ENCODE results near the gene TBX10. TPM values are rescaled to one million over a fixed set of nuclear protein-coding genes. Genes with fewer than 3 reads are reported as not detected.

The TBX10 gene
- total RNA-seq, 4 donors from 2014 or later: not detected

DNA sequence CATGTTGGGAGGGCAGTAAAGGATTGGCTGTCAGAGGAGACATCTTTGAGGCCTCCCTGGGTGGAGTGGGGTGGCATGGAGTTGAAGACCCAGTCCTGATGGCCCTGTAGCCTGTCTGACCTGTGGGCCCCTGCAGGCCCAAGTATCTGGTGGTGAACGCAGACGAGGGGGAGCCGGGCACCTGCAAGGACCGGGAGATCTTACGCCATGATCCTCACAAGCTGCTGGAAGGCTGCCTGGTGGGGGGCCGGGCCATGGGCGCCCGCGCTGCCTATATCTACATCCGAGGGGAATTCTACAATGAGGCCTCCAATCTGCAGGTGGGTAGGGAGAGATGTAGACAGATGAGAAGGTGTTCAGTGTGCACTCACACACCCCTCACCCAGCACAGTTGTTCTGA, 30.2 kb downstream of the TBX10 start:
- TF ChIP-seq, protein P1, sequence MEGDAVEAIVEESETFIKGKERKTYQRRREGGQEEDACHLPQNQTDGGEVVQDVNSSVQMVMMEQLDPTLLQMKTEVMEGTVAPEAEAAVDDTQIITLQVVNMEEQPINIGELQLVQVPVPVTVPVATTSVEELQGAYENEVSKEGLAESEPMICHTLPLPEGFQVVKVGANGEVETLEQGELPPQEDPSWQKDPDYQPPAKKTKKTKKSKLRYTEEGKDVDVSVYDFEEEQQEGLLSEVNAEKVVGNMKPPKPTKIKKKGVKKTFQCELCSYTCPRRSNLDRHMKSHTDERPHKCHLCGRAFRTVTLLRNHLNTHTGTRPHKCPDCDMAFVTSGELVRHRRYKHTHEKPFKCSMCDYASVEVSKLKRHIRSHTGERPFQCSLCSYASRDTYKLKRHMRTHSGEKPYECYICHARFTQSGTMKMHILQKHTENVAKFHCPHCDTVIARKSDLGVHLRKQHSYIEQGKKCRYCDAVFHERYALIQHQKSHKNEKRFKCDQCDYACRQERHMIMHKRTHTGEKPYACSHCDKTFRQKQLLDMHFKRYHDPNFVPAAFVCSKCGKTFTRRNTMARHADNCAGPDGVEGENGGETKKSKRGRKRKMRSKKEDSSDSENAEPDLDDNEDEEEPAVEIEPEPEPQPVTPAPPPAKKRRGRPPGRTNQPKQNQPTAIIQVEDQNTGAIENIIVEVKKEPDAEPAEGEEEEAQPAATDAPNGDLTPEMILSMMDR (IDR thresholded peaks at IDR 0.05): no peak
- ATAC-seq (ENCODE audit: low FRiP score) (no peak), DNase-seq (ENCODE audit: low spot score) (no peak)

DNA sequence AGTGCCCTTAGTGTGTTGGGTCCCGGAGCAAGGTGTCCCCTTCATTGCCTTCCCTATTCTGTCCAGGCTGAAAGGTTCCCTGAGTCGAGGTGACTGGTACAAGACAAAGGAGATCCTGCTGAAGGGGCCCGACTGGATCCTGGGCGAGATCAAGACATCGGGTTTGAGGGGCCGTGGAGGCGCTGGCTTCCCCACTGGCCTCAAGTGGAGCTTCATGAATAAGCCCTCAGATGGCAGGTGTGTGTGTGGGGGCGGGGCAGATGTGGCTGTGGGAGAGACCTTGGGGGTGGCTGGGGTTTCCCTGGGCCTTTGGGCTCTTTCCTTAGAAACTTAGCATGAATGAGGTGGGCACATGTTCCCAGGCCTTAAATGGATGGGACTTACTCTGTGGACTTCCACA, 31.1 kb downstream of the TBX10 start:
- DNase-seq (ENCODE audit: low spot score) (no peak), ATAC-seq (ENCODE audit: low FRiP score) (no peak)
- TF ChIP-seq, protein P1 (IDR thresholded peaks at IDR 0.05): no peak

DNA sequence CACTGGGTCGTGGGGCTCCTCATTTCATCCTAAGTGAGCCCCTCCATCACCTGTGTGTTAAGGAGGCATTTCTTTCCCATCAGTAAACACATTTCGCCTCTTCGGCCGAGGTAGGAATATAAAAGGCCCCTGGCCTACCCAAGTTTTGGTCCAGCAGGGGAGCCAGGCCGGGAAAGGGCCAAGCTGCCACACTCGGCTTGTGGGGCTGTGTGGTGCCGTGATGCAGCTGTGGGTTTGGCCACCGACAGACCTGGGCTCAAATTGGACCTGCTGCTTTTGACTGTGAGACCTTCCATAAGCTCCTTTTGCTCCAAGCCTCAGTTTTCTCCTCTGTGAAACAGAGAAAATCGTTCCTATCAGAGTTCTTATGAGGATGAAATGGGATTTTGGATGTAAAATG, 32.1 kb downstream of the TBX10 start:
- ATAC-seq (ENCODE audit: low FRiP score) (no peak), DNase-seq (ENCODE audit: low spot score) (no peak)
- TF ChIP-seq, protein P1 (IDR thresholded peaks at IDR 0.05): no peak

DNA sequence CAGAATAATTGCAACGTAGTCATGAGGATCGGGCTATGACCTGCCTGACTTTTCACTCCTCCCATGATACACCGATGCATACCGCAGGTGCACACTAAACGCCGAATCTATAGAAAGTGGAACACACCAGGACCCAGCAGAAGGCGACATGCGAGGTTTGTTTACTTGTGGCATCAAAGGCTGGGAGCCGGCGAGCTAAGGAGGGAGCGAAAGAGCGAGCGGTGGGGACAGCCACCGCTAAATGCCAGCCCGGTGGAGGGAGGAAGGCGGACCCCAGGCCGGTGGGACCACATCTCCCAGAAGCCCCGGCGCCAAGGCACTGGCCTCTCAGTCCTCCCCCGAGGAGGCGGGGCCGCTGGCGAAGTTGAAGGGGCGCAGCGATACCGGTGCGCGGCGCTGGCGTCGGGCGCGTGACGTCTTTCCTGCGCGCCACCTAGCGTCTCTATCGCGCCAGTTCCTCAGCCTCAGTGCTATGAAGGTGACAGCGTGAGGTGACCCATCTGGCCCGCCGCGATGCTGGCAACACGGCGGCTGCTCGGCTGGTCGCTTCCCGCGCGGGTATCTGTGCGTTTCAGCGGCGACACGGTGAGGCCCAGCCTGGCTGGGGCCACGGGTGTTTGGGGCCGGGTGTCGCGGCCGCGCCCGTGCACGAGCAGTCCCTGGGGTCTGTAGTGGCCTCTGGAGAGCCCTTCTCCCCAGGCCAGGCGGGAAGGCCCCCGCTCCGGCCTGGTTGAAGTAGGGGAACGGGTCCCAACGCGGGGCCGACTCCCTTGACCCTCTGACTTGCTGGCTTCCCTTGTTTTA, 32.9 kb downstream of the TBX10 start, which contains the start of gene NDUFV1:
TSS of gene NDUFV1 (plus strand) at position 445 of the 804 bp plus-strand sequence. CDS start at position 514, 69 bp downstream.
- TF ChIP-seq, protein P1 (IDR thresholded peaks at IDR 0.05): peak in 1 of 3 donors; percentile 6
- peak; percentile 87 for DNase-seq (ENCODE audit: low spot score)
- peak; percentile 98 for ATAC-seq (ENCODE audit: low FRiP score)

DNA sequence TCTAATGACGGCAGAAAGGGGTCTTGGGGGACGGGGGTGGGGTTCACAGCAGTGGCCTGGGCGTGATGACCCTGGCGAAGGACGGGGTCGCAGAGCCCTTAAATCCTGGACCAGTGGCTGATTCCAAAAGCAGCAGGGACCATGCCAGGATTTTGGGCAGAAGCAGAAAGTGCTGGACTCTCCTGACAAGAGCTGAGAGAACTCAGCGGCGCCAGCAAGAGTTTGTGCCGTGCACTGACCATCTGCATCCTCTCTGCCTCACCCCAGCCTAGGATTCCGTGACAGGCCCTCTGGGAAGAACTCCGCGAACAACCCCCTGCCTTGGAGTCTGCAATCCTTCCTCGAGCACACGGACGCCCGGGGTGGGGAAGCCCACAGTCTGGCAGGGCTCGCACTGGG, 33.5 kb downstream of the TBX10 start:
- TF ChIP-seq, protein P1 (IDR thresholded peaks at IDR 0.05): no peak
- no peak for ATAC-seq (ENCODE audit: low FRiP score)
- no peak for DNase-seq (ENCODE audit: low spot score)

DNA sequence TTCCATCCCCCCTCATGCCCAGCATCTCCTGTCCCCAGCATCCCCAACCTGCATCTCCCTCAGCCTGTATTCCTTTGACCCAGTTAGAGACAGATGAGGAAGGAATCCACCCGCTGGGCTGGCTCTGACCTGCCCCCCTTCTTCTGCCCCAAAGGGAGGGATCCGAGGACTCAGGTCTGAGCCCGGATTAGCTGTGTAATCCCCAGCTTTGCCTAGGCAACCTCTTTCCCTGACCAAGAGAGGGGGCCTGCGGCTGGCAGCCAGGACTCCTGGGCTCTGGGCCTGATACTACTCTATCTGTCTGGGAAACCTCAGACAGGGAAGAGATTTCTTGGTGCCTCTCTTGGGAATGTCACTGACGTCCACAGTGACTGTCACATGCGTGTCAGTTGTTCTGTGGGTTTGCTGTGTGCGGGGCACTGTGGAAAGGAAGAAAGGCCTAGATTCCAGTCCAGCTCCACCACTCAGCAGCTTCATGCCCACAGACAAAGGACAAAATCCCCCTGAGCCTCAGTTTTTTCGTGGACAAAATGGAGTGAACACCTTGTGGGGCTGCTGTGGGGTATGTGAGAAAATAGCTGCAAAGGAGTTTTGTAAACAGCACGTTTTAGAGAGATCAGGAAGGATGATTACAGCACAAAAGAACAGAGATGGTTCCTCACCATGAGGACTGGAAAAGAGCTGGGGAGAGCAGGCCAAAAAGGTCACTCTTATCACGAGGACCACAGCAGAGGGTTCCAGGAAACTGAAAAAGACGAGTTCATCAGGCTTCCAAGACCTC, 34.1 kb downstream of the TBX10 start:
- ATAC-seq (ENCODE audit: low FRiP score): no peak
- no peak for DNase-seq (ENCODE audit: low spot score)
- TF ChIP-seq, protein P1 (IDR thresholded peaks at IDR 0.05): no peak

Data from omental fat pad (tissue), 4 donors.